Left lobe of liver (tissue), 2 donors: ENCODE results near the gene PRKCE. TPM values are rescaled to one million over a fixed set of nuclear protein-coding genes. Genes with fewer than 3 reads are reported as not detected.

Source experiments
- ATAC-seq: fragments of 200-7000 bp; cut with Tn5 transposase; one replicate; pipeline ENCODE4 v1.9.1; 2020; ENCODE audit warnings: mild to moderate bottlenecking, moderate library complexity
- DNase-seq: peaks from one replicate; pipeline ENCODE4 v3.0.0-alpha.2; 2020; ENCODE audit warnings: low spot score
- total RNA-seq: library from RNA; stranded (reverse); gene quantifications from one replicate; pipeline ENCODE4 v1.2.1, GENCODE V29; 2021
- donor health status: DM: no; HTN: no; CAD: no; lungs with moderate emphysema.
- donor health status: DM: no; HTN: yes; CAD: no.

Gene PRKCE
- total RNA-seq, 1 donor from 2014 or later = 8.4 TPM

DNA sequence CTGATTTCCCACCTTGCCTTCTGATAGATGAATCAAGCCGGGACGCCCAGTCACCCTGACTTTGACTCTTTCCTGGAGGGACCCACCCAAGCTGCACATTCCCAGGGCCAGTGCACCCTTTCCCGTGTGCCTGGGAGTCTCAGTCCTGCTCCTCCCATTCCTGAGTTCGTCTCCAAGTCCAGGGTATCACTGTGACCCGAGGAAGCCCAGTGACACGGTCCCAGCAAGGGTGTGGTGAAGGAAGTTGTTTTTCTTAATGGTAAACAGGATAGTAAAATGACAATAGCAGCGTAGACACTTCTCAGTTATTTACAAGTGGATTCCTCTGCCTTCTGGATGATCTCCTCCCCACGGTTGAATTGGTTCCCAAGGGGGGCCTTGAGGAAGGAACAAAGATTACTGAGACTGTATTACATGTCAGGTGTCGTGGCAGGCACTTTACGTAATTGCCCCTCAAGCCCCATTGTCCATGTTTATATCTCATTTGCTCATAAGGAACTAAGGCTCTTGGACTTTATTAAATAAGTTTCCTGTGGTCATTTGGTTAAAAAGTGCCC, 123.3 kb downstream of the PRKCE start:
- no peak for DNase-seq

DNA sequence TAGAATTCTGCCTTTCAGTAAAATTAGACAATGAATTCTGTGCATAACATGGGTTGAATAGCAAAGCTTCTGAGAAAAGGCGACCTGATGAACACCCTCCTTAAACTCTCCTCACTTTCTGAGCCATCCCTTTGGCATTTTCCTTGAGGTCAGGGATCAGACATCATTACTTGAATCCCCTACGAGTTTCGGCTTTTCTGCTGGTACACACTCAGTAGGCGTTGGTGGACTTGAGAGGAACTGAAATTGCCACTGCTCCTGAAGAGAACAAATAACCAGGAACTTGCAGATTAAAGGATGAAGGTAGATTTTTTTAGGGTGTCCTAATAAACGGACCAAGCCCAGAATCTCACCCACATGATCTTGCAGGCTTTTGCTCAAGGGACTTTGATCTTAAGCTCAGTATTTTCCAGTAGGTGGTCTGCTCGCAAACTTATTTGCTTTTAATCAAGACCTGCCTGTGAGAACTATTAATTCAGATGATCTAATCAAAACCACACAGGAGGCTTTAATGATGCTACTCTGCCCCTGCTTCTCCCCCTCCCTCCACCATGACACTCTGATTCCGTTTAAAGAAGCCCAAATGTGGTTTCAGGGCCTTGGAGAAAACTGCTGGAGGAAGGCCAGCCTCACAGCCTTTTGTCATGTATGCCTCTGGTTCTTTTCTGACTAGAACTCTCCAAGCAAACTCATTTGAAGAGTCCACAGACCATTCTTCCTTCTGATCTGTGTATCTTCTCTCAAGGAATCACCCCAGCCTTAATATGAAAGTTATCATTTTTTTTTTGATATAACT, 124.9 kb downstream of the PRKCE start:
- ATAC-seq = no peak
- no peak for DNase-seq

More for the DNA sequence above, 123.3 kb downstream of the PRKCE start:
- peak; percentile 19 for ATAC-seq

DNA sequence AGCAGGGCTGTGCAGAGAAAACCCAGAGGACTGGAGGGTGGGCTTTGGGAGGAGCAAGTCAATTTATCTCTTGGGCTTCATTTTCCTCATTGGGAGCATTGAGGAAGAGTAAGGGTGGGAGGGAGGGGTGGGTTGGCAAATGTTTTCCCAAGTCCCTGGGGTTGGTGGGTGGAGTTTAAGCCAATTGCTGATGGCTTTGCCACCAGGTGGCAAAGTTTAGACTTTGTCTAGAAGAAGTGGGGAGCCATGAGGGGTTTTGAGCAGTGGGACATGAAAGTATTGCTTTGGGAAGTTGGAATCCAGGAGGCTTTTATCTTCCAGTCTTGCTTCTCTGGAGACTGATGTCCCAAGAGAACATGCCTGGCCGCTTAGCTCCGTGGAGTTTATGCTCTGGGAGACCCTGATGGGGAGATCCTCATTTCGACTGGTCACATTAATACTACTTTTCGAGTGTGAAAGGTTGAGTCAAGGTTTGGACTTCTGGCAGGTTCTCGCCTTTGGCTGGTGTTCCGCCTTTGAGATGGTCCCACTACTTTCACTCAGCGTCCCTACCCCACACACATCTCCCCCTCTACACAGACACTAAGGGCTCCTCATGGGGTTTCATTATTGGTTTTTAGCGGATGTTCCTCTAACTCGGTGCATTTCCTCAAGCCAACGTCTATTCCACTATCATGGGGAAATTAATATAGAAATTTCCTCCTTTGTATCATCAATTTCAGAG, 126.7 kb downstream of the PRKCE start:
- no peak for DNase-seq
- peak; percentile 6 for ATAC-seq

DNA sequence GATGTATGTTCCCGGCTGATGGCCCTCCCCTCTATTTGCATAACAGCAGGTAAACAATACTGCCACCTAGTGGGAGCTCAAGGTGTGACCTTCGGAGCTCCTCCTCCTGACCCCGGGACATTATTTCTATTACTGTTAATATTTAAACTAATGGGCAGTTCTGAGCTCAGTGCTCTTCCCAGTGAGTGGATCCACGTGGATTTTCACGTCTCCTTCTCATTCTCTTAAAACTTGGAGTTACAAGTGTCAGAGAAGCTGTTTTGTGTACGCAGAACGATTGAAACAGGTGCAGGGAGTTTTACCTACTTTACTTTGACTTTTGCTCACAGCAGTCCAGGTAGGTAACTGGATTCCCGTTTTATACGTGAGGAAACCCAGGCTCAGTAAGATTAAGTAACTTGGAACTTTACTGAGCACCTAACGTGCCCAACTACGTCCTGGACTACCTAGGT, 127.3 kb downstream of the PRKCE start:
- peak; percentile 97 for ATAC-seq

DNA sequence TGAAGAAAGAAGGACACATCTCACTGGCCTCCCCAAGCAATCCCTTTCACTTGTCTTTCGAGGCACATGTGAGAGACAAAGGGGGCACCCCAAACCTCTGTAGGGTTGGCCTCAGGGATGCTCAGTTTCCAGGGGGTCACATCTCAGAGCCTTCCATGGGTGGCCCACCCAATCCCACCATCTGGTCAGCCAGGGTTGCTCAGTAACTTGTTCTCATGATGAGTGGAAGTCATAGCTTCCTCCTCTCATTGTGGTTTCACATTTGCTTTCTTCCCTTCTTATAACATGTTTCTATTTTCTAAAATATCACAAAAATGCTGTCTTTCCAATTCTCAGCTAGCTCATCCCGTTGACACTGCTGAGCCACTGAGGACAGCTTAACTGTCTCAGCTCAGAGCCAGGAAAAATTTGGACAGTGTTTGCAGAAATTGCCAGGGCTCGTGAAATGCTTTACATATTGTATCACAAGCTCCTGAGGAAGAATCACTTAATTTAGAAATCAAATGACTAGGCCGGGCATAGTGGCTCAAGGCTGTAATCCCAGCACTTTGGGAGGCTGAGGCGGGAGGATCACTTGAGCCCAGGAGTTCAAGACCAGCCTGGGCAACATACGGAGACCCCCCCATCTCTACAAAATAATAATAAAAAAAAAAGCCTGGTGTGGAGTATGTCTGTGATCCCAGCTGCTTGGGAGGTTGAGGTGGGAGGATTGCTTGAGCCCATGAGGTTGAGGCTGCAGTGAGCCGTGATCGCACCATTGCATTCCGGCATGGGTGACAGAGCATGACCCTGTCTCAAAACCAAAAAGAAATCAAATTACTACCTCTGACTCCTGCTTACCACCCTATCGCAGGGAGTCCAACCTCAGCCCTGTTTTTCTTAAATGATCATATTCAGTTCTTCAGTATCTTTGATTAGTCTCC, 129.3 kb downstream of the PRKCE start:
- ATAC-seq (no peak), DNase-seq (no peak)

More for the DNA sequence above, 127.3 kb downstream of the PRKCE start:
- DNase-seq = peak; percentile 70

DNA sequence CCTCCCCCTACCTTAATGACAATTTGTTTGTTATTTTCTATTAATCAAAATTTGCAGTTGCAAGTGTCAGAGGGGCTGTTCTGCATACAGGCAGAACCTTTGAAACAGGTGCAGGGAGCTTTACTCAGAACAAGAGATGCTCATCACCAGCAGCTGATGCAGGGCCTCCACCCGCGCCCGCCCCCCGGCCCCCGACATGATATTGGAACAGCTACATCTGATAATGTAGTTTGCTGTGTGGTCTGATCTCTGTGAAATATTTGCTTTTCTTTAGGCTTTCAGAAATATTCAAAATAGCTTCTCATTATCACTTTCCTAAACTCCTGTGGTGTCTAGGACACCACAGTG, 130.0 kb downstream of the PRKCE start:
- DNase-seq (no peak), ATAC-seq (no peak)

DNA sequence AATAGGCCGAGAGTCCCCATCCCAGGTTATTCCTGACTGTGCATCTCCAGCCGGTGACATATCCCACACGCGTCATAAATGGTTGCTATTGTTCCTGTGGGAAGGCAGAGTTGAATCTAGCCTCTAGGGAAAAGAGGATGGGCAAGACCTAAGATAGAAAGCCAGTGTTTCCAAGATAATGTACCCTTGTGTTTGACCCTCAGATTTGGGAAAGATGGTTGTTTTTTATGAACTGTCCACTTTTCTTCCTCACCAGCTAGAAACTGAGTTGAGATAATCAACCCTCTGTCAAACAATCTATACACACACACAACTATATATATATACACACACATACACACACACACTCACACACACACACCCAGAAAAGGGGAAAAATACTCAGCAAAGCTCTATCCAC, 131.0 kb downstream of the PRKCE start:
- DNase-seq (no peak), ATAC-seq (no peak)

DNA sequence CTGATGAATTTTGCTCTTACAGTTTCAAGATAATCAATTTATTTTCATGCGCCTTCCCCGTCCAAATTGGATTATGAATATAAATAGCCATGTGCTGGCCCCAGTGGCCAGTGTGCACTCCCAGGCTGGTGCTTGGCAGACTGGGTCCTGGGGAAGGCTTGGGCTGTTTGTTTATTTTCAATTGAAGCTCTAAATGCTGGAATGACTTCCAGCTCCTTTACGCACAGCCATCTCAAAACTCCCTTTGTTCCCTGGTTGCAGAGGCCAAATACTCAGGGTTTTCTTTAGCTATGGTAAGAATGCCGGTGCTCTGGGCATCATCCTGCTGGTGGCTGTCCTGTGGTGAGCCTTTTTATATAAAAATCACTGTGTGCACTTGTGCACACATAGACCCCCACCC, 131.5 kb downstream of the PRKCE start:
- DNase-seq (no peak), ATAC-seq (no peak)

DNA sequence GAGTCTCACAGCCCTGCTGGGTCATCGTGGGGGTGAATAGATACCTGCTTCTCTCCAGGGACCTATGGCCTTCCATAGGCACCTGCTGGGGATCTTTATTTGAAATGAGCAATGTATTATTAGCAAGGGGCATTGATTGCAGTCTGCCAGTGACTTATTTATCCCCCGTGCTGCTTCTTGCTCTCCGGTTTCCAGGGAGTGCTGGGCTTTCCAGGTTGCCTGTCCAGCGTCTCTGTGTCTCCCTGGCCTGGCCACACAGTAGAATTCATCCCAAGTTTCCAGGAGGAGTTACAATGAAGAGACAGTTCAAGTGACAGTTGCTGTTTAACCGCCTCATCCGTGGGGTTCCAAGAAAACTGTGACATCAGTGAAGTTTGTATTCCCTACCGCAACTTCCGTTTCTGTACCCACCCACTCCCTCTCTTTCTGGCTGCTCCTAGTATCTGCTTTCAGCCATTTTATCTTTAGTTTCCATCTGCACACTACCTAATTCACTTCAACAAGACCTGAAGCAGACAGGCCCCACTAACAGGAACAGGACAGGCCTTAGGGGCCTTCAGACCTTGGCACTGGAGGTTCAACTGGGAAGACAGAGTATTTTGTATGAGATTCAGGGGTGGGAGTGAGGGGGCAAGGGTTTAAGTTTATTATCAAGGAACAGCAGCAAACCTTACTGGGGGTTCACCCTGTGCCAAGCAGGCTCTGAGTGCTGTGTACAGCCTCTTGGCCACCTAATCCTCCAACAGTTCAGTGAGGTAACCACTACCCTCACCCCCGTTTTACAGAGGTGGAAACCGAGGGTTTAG, 134.8 kb downstream of the PRKCE start:
- ATAC-seq = no peak
- DNase-seq = no peak

DNA sequence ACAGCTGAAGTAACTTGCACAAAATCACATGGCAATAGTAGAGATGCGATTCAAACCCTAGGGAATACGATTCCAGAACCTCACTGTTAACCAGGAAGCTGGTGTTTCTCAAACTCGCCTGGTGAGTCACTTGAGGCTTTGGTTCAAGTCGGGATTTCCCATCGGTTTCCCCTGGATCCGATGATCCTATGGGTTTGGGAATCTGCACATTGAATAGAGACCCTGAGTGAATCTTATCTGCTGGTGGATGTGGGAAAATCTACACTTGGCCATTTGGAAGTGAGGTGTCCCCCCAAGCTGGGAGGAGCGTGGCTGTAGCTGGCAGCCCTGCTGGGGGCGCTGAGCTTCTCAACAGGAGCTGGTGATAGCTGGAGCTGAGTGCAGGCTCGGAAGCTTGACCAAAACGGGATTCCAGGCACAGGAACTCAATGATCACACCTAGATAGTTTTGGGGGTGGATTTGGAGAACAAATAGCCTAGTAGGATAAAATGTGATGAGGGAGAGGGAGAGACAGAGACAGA, 135.4 kb downstream of the PRKCE start:
- no peak for DNase-seq
- no peak for ATAC-seq

DNA sequence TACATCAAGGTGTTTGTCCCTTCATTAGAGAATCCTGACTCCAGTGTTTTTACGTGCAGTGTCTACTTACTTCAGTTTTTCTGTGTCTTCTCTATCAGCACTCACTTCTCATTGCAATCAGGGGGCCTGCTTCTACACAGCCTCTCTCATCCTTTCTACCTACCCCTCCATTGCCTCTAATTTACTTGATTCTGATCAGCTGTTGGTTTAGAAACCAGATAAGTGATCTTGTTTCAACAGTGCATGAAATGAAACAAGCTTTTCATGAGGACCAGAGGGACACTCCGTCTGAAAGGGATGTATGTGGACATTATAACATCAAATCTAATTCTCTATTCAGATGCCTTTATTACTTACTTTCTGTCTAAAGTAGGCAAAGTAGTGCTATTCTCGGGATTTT, 136.9 kb downstream of the PRKCE start:
- ATAC-seq = no peak

DNA sequence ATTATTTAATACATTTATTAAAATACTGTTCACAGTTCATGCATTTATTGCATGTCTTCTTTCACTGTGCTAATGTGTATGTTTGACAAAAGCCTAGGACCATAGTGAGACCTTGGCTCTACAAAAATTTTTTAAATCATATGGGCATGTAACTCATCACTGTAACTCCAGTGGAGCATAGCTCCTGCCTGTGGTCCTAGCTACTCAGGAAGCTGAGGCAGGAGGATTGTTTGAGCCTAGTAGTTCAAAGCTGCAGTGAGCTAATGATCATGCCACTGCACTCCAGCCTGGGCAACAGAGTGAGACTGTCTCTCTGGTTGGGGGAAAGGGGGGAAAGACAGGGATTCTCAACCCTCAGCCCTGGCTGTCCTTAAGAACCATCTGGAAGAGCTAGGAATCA, 137.8 kb downstream of the PRKCE start:
- ATAC-seq = no peak
- DNase-seq = no peak

More for the DNA sequence above, 136.9 kb downstream of the PRKCE start:
- DNase-seq = no peak

DNA sequence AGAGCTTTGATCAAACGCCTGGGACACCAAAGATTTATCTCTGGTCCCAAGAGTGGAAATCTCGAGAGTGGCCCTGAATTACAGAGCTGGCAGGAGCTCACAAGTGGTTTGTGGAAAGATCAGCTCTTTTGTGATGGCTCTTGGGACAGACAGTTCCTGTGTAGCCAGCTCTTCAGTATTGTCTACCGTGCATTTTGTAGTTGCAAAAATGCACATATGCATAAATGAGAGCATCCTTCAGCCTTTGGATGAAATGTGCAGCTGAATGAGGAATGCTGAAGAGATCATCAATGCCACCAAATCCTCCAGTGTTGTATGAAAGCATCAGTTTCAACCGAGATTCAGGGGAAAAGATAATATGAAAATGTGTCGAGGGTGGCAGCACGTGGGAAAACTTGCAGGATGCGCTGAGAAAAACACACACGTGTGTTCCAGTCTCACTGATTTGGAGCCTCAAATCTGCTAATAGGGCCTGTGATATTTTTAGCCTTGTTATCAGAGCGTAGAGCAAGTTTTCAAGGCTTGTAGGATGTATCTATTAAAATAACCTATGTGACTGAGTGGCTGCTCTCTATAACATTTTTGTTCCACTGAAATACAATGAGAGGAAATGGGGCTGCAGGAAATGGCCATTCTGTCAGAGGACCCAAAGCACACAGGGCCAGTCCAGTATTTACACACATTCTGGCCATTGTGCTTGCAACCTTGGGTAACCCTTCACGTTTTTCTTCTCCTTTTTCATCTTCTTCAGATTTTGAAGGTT, 138.7 kb downstream of the PRKCE start:
- DNase-seq = no peak
- peak; percentile 47 for ATAC-seq

DNA sequence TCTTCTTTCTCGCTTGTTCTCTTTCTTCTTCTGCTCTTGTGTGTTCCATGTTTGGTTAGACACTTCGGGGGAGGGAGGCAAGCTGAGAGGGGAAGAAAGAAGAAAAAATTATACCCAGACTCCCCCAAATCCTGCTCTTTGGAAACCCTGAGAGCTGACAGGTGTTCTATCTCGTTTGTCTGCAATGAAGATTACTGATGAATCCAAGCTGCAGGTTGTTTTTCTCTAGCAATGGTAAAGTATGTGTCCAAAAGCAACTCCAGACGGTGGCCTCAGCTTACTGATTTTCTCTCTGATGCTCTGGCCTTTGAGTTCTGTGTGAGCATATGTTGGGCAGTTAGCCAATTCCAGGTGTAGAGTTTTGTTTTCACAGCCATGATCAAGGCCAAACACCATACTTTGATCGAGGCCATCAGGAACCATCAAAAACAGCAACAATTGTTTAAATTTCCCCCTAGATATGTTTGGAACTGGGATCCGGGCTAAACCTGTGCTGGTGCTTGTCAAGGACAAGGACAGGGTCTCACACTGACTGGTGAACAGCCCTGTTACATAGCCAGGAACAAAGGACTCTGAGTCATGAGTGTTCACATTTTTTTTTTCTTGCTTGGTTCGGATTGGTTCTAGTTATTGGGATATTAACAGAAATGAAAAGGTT, 142.0 kb downstream of the PRKCE start:
- DNase-seq (no peak), ATAC-seq (no peak)

DNA sequence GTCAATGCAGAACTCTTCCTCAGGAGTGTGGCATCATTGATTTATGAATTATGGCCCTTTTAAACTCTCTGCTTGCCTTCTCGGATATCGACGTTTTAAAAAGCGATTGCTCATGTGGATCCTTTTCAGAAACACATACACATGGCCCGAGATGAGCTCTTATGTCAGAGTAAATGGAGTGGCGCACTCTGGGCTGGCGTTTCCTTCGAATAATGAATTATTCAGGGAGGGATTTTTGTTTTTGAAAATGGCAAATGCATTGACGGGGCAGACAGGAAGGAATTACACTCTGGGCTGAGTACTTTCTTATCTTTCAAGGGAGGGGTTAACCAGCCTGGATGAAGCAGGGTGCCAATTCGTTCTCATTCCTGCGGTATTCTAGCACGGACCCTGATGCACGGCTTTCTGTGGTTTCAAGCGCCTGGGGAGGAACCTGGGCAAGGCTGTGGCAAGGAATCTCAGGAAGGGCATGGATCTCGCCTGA, 142.7 kb downstream of the PRKCE start:
- DNase-seq = no peak
- no peak for ATAC-seq

DNA sequence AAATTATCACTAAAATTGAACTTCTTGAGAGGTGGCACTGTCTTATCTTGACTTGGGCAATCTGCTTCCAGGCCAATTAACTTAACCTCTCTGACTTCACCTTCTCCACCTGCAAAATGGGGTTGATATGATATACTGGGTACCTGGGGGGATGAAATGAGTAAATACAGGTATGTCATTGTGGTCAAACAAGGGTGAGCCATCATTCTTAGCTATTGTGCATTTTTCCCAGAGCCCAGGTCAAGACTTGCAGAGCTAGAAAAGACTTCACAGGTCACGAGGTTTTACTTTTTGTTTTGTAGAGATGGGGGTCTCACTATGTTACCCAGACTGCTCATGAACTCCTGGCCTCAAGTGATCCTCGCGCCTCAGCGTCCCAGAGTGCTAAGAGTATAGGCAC, 145.0 kb downstream of the PRKCE start:
- DNase-seq (no peak), ATAC-seq (no peak)

DNA sequence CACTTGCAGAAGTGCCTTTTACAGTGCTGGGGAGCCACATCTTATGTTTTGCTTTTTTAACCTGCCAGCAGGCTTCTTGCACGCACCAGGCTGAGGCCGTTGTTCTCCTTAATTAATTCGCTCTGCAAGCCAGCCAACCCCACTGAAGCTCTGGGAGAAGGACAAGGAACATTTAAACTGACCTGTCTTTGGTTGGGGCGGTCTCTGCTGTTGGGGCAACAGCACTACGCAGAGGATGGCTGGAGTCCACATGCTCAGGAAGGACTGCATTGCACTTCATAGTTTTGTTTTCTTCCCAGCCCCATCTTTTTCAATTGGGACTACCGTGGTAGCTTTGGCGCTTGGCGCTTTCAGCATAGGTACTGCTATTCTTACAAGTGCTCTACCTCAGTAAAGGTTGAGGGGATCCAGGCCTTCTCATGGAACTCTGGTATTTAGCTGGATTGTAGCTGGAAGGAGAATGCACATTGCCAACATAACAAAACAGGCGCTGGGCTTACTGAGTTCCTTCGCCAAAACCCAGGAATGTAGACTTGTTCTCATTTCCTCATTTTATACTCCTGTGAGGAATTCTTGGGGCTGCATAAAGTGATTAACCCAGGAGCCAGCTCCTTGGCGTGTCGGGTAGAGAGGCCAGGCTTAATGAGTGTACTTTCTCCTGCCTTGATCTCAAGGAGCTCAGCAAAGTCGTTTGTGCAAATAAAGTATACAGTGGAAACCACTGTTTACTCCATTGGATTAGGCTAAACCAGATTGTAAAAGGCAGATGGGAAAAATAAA, 146.2 kb downstream of the PRKCE start:
- ATAC-seq = no peak
- DNase-seq = no peak
